NCI-H1417 (cell line): Measurements from ENCODE around the gene RIC8A.

ENCODE experiments used
- DNase-seq, 3 experiments: peaks; one replicate each; lab custom pipeline; 2025; lab: John Stamatoyannopoulos, UW

Gene RIC8A

DNA sequence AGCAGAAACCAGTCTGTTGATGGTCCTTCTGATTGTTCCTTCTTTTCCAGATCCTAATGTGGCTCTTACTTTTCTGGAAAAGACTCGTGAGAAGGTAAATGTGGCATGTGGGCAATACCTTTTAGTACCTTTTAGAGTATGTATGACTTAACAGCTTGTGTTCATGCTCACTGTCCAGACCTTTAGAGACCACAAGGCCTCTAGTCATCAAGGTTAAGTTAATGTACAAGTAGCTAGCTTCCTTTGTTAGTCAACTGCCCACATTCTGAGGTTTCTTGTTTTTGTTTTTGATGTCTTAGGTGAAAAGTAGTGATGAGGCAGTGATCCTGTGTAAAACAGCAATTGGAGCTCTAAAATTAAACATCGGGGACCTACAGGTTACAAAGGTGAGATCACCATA, 36.9 kb downstream of the RIC8A start:
- DNase-seq = no peak

GRCh38 chr11:249062-249461, 41.6 kb downstream of the RIC8A start:
- DNase-seq = no peak

DNA sequence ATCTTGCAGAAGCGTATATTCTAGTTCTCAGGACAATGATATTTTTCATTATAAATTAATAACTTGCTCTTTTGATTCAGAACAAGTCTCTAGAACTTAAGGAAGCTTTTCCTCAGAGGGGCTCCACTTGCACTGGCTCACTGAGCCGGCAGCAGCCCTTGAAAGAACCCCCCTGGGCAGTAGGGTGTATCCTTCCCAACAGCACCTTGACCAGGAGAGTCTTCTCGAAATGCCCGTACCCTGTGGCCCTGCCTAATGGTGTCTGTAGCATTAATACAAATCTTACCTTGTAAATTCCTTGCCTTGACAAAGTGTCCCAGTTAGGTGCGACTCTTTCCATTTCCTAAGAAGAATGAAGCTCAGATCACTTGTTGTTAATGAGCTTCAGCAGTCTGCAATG, 42.8 kb downstream of the RIC8A start:
- DNase-seq = no peak

DNA sequence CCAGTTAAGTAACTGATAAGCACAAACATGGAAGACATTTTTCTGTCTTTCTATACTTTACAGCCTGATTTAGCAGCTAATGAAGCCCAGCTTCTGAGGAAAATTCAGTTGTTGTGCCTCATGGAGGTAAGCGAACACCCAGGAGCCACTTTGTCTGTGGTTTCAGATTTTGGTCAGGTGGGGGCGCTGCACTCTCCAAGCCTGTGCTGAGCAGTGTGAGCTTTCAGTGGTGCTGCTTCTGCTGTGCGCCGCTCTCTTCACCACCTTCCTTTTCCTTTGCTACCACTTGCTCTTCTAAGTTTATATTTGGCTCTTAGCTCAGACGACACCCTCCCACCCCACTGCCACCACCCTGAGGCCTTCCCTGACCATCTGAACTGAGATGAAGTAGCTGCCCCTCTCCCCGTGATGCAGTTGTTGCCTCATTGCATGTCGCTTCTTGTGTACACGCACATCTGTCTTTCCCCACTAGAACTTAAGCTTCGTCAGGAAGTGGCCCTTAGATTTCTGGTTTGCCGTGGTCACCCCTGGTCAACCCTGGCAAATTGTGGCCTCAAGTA, 43.3 kb downstream of the RIC8A start:
- DNase-seq = peak in 2 of 3 experiments; percentile 8 to 15

- no peak for DNase-seq
Observed at GRCh38 chr11:251550-251949, 44.0 kb downstream of the RIC8A start.

- no peak for DNase-seq
Observed at GRCh38 chr11:252666-253065, 45.2 kb downstream of the RIC8A start.

DNA sequence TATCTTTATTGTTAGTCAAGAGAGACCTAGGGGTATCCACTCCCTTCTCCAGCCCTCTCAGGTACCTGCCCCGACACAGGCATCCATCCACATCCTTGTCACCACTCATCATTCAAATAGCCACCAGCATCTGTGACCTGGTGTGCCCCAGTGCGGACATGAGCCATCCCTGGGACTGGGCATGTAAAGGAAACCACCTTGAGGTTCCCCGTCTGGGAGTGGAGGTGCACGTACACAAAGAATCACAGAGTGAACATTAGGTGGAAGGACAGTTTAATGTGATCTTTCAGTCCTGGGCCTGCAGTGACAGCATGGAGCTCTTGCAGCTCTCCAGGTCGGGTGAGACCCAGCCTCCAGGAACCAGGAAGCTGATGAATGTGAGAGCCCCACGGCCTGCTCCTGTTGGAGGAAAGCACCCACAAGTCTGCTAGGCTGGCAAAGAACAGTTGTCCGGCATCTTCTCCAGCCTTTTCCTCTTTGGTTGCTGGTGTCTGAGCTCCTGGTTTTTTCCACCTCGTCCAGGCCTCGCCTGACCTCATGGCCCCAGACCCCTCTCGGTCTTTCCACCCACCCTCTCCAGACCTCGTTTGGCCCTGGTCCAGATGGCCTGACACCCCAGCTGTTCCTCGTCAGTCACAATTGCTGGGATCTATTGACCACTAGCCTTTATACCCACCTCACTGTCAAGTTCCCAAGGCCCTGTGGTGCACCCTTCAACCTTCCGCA, 45.8 kb downstream of the RIC8A start:
- no peak for DNase-seq

- DNase-seq = no peak
Observed at GRCh38 chr11:253886-254270, 46.4 kb downstream of the RIC8A start.

GRCh38 chr11:255176-255575, 47.7 kb downstream of the RIC8A start:
- DNase-seq = no peak

- DNase-seq = no peak
Observed at GRCh38 chr11:255816-256215, 48.3 kb downstream of the RIC8A start.

DNA sequence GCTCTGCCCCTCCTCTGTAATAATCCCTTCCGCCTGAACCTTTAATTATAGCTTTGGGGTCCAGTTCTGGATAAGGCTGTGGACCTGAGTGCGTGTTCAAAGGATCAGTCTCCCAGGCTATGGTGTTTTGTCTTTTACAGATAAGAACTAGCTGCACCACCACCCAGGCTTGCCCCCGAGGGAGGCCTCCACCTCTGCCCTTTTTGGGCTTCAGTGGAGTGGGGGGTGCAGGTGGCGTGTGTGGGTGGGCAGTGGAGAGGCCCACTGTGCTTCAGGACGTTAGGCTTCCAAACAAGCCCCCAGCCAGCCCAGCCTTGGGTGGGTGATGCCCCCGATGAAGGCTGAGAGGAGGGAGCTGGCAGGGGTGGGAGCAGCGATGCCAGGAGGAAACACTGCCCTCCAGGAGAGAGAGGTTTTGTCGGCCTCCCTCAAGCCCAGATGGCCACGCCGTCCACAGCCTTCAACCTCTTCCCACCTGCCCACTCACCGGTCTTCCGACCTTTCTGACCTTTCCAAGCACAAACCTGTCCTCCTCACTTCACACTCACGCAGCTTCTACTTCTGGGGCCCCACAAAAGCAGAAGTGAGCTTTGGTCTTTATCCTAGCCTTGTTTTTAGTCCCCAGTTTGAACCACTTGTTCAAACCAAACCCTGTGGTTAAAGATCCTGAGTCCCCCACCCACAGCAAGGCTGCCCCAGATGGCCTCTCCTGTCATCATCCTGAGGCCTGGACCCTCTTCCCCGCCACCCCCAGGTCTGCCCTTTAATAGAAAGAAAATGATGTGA, 49.6 kb downstream of the RIC8A start:
- DNase-seq = no peak

GRCh38 chr11:257766-258493, 50.4 kb downstream of the RIC8A start:
- no peak for DNase-seq

GRCh38 chr11:259413-259812, 51.9 kb downstream of the RIC8A start:
- DNase-seq = no peak

GRCh38 chr11:261624-262023, 54.1 kb downstream of the RIC8A start:
- DNase-seq = no peak
